Kidney tubule cell (primary cell): ENCODE results near the gene GINS1.
A peak's percentile ranks its signal among the peaks of the same experiment; 100 is the strongest.

ENCODE experiments used
- DNase-seq: peaks from one replicate; pipeline ENCODE4 v3.0.0-alpha.2; 2018; ENCODE audit warnings: low spot score

The GINS1 gene

GRCh38 chr20:25494506-25495188, 87.2 kb downstream of the GINS1 start:
- DNase-seq, result no peak

- no peak for DNase-seq
Measured at GRCh38 chr20:25495189-25495824, 87.8 kb downstream of the GINS1 start.

GRCh38 chr20:25496165-25496967, 88.9 kb downstream of the GINS1 start:
- no peak for DNase-seq

- peak; percentile 87 for DNase-seq
Measured at GRCh38 chr20:25496968-25497401, 89.5 kb downstream of the GINS1 start.

DNA sequence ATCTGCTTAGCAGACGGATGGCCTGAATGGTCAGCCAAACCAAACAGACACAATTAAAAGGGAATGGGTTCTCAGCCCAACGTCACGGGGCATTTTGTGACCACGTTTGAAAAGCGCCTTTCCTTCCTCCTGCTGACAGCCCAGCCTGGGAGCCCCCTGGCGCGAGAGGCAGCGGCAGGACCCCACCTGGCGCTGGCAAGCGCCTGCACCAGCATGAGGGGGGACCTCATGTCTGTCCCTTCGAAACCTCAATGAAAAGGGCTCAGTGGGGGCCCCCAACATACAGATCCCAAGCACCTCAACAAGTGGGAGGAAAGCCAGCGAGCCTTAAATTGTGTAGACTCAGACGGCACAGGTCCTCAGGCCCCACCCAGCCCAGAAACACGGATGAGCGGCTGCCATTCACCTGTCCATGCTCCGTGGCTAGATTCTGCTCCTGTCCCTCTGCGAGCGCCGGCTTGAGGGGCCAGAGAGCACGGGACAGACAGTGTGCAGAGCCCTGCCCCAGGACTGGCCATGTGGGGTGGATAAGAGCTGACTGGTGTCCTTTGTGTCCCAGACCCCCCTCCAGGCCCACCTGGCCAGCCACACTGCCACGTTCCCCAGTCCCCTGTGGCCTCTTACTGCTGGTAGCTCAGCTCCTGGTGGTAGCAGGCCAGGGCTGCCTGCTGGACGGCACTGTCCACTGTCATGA, 90.3 kb downstream of the GINS1 start:
- no peak for DNase-seq
